Lung (tissue), 16 donors: ENCODE measurements around the gene SCGB2A2. TPM values are rescaled to one million over a fixed set of nuclear protein-coding genes. Genes with fewer than 3 reads are reported as not detected.

Experiments
- ATAC-seq: fragments of 200-7000 bp; cut with Tn5 transposase; one replicate; pipeline ENCODE4 v1.9.1; 2020; ENCODE audit warnings: moderate number of reproducible peaks; ENCODE audit not compliant: insufficient read depth, low FRiP score
- DNase-seq, 3 donors: peaks; one replicate each; pipeline ENCODE4 v3.0.0-alpha.2; 2013 to 2017
- H3K27ac ChIP-seq, 2 donors: one replicate each; pipeline ENCODE4 v1.5.1; 2013; ENCODE audit warnings: mild to moderate bottlenecking in 2 of 2, moderate library complexity in 2 of 2, control low read depth in 1 of 2, inconsistent platforms in 1 of 2, low read depth in 1 of 2, low read length in 1 of 2
- H3K27me3 ChIP-seq, 3 donors: one replicate each; pipeline ENCODE4 v1.5.1; 2013; ENCODE audit warnings: low read length in 2 of 3; ENCODE audit not compliant: control insufficient read depth in 3 of 3, insufficient read depth in 3 of 3
- H3K36me3 ChIP-seq, 4 donors: one replicate each; pipeline ENCODE4 v1.5.1; 2013; ENCODE audit warnings: low read length in 4 of 4, mild to moderate bottlenecking in 1 of 4, moderate library complexity in 1 of 4; ENCODE audit not compliant: control insufficient read depth in 4 of 4, insufficient read depth in 4 of 4
- H3K4me1 ChIP-seq, 5 donors: one replicate each; pipeline ENCODE4 v1.5.1; 2013; ENCODE audit warnings: low read length in 5 of 5, mild to moderate bottlenecking in 2 of 5, moderate library complexity in 1 of 5; ENCODE audit not compliant: control insufficient read depth in 5 of 5, insufficient read depth in 5 of 5
- H3K4me3 ChIP-seq: one replicate; pipeline ENCODE4 v1.5.1; 2013; ENCODE audit warnings: mild to moderate bottlenecking, control low read depth, moderate library complexity
- H3K9ac ChIP-seq, 2 donors: one replicate each; pipeline ENCODE4 v1.5.1; 2013; ENCODE audit warnings: low read length in 2 of 2, control low read depth in 1 of 2; ENCODE audit not compliant: insufficient read depth in 1 of 2
- H3K9me3 ChIP-seq, 4 donors: one replicate each; pipeline ENCODE4 v1.5.1; 2013; ENCODE audit warnings: low read length in 3 of 4, mild to moderate bottlenecking in 1 of 4, moderate library complexity in 1 of 4; ENCODE audit not compliant: control insufficient read depth in 4 of 4, insufficient read depth in 3 of 4
- CTCF ChIP-seq: IDR thresholded peaks from 2 replicates; pipeline ENCODE4 v1.5.1; 2012; ENCODE audit warnings: mild to moderate bottlenecking; ENCODE audit errors: control extremely low read depth, extremely low read depth
- WGBS, 2 donors: extraction: QIAGEN DNeasy Blood & Tissue Kit; methylation state at CpG; one replicate each; pipeline ENCODE4 v1.1.7; 2013; 5-methylcytosine and 5-hydroxymethylcytosine counted together
- long read RNA-seq, 5 donors: transcript quantifications; one replicate each; lab custom pipeline, GENCODE V29; 2026
- polyA plus RNA-seq, 2 donors: library from polyadenylated mRNA; stranded (reverse); fragments of 200-250 nt; gene quantifications; one replicate each; pipeline ENCODE4 v1.2.1, GENCODE V29; 2013
- total RNA-seq, 2 donors: library from RNA; depleted of rRNA in 1 of 2; stranded (reverse); fragments of >200 nt in 1 of 2; gene quantifications; one replicate each; pipeline ENCODE4 v1.2.1, GENCODE V29; 2014 to 2021
- donor health status: control.
- donor health status: control.
- donor health status: Bipolar disorder and iron deficiency.
- donor health status: healthy.
- donor health status: DM: yes; HTN: yes; CAD: no.

The SCGB2A2 gene
- total RNA-seq, result not detected
- not detected for polyA plus RNA-seq
- long read RNA-seq, donor 1, result 0 reads
- long read RNA-seq, donor 2, result 0 reads
- long read RNA-seq, donor 3, result 0 reads
- long read RNA-seq, donor 4, result 0 reads
- long read RNA-seq, donor 5, result 0 reads

- Histone ChIP-seq H3K4me1 (no peaks in the 10 kb centered on the region), H3K36me3 (no peaks in the 10 kb centered on the region), H3K27me3 (peaks cover 3 to 15% (median 3%) of the 10 kb centered on the region in 3 donors), H3K9me3 (peaks cover 0 to 4% (median 0%) of the 10 kb centered on the region in 4 donors), H3K9ac (no peak within 1 kb of the TSS), H3K4me3 (no peak within 1 kb of the TSS), H3K27ac (no peak within 1 kb of the TSS)
- ATAC-seq, result no peak
- no peak for DNase-seq
- no peak for TF ChIP-seq CTCF
- 74 to 77% methylated on average over 10 of the region's 10 CpGs for WGBS, 2 donors
Observed at GRCh38 chr11:62269654-62270278, at the start of gene SCGB2A2. Gene SCGB2A2, plus strand, starts transcription at chr11:62270158. Its CDS starts 59 bp downstream, at chr11:62270217.

GRCh38 chr11:62221498-62221897, 48.5 kb upstream of the SCGB2A2 start:
- no peak for ATAC-seq
- Histone ChIP-seq H3K9ac (no peak overlapping the region), H3K9me3 (peaks cover 3 to 22% (median 10%) of the 10 kb centered on the region in 4 donors), H3K4me3 (no peak overlapping the region), H3K27ac (no peak overlapping the region), H3K36me3 (no peaks in the 10 kb centered on the region), H3K4me1 (no peaks in the 10 kb centered on the region), H3K27me3 (no peaks in the 10 kb centered on the region)
- WGBS, 2 donors, result 95 to 96% methylated on average over 3 of the region's 3 CpGs
- TF ChIP-seq CTCF, result no peak
- no peak for DNase-seq

GRCh38 chr11:62223095-62223494, 46.9 kb upstream of the SCGB2A2 start:
- no peaks in the 10 kb centered on the region for H3K4me1 ChIP-seq
- ATAC-seq, result no peak
- H3K27ac ChIP-seq, result no peak overlapping the region

More at GRCh38 chr11:62223095-62223494, 46.9 kb upstream of the SCGB2A2 start:
- H3K4me3 ChIP-seq, result no peak overlapping the region
- H3K9me3 ChIP-seq, result peaks cover 3 to 22% (median 10%) of the 10 kb centered on the region in 4 donors
- no peaks in the 10 kb centered on the region for H3K27me3 ChIP-seq
- no peak for TF ChIP-seq CTCF
- DNase-seq, result no peak
- H3K9ac ChIP-seq, result no peak overlapping the region
- no peaks in the 10 kb centered on the region for H3K36me3 ChIP-seq
